OCI-LY3 (cell line): ENCODE measurements around the gene IGSF22.
"Not testable (repeated sequence)": the region's sequence is repeated elsewhere in the genome, so short reads cannot be mapped to it uniquely, and the experiment has no call there.

Experiments used
- H2AFZ ChIP-seq: fragments of 200-600, 300-600 bp; shearing (Covaris generic); 2 replicates; pipeline ENCODE4 v1.6.0; 2014; ENCODE audit warnings: antibody characterized with exemption, low read depth, low read length
- H3K27ac ChIP-seq: fragments of 200-600, 300-600 bp; sonication (generic); 2 replicates; pipeline ENCODE4 v1.5.1; 2014; ENCODE audit warnings: mild to moderate bottlenecking, low read length, moderate library complexity, mixed read lengths
- H3K27me3 ChIP-seq: fragments of 200-600, 300-600 bp; sonication (generic); 2 replicates; pipeline ENCODE4 v1.6.1; 2014; ENCODE audit warnings: low read depth, low read length, mixed read lengths
- H3K36me3 ChIP-seq: fragments of 200-600, 300-600 bp; sonication (generic); replicated peaks from 2 replicates; pipeline ENCODE3; 2014; ENCODE audit warnings: low read depth, low read length, mixed read lengths
- H3K4me1 ChIP-seq: fragments of 300-600, 200-600 bp; sonication (generic); 2 replicates; pipeline ENCODE4 v1.6.1; 2014; ENCODE audit warnings: low read length, mixed read lengths
- H3K4me2 ChIP-seq: fragments of 200-600, 300-600 bp; sonication (generic); 2 replicates; pipeline ENCODE4 v1.6.1; 2014; ENCODE audit warnings: low read length, mixed read lengths
- H3K4me3 ChIP-seq: fragments of 300-600, 200-600 bp; sonication (generic); 2 replicates; pipeline ENCODE4 v1.5.1; 2014; ENCODE audit warnings: antibody characterized with exemption, mild to moderate bottlenecking, low read length, moderate library complexity
- H3K79me2 ChIP-seq: fragments of 300-600, 200-600 bp; shearing (Covaris generic); 2 replicates; pipeline ENCODE4 v1.6.1; 2014; ENCODE audit warnings: mild to moderate bottlenecking, low read length, mixed read lengths
- H3K9ac ChIP-seq: fragments of 300-600, 200-600 bp; shearing (Covaris generic); 2 replicates; pipeline ENCODE4 v1.6.0; 2014; ENCODE audit warnings: mild to moderate bottlenecking, low read length, moderate library complexity
- H3K9me3 ChIP-seq: fragments of 200-600, 300-600 bp; shearing (Covaris generic); 2 replicates; pipeline ENCODE4 v1.6.1; 2014; ENCODE audit warnings: low read length, mixed read lengths; ENCODE audit not compliant: insufficient read depth
- H4K20me1 ChIP-seq: fragments of 200-600, 300-600 bp; sonication (generic); 2 replicates; pipeline ENCODE4 v1.6.1; 2016; ENCODE audit warnings: low read length, mixed read lengths; ENCODE audit not compliant: insufficient read depth
- EZH2phosphoT487 ChIP-seq: fragments of 200-600 bp; shearing (Covaris generic); IDR thresholded peaks from 2 replicates; pipeline ENCODE4 v1.6.1; 2018; ENCODE audit warnings: antibody characterized with exemption, mixed run types, low read depth
- TF ChIP-seq, protein P1 (sequence below): fragments of 200-600, 300-600 bp; sonication (generic); IDR thresholded peaks from 2 replicates; pipeline ENCODE4 v1.5.1; 2014; ENCODE audit warnings: antibody characterized with exemption, low read length, low read depth

Gene IGSF22

DNA sequence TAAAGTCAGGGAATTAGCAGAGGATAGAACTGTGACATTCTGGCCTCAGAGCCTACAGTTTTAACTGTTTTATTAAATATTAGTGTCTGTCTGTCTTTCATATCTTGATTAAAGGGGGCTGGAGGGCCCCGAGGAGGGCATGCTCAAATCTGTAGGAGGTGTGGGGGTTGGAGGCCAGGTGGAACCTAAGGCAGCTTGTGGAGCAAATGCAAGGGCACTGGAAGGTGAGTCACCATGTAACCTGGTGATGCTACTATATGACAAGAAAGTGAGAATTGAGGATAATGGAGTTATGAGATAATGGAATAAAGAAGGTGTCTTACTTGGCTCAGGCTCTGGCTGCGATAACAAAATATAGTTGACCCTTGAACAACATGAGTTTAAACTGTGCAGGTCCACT, 54.7 kb downstream of the IGSF22 start:
- Histone ChIP-seq H3K27ac (no peak overlapping the region), H4K20me1 (no peaks in the 10 kb centered on the region), H3K36me3 (no peaks in the 10 kb centered on the region), H3K4me1 (peaks cover 20% of the 10 kb centered on the region), H2AFZ (no peak overlapping the region), H3K4me2 (no peak overlapping the region), H3K27me3 (peaks cover 6% of the 10 kb centered on the region; the same call in 1 of the 2 replicates), H3K9me3 (no peaks in the 10 kb centered on the region), H3K79me2 (no peaks in the 10 kb centered on the region), H3K9ac (no peak overlapping the region), H3K4me3 (no peak overlapping the region)
- TF ChIP-seq, protein P1, sequence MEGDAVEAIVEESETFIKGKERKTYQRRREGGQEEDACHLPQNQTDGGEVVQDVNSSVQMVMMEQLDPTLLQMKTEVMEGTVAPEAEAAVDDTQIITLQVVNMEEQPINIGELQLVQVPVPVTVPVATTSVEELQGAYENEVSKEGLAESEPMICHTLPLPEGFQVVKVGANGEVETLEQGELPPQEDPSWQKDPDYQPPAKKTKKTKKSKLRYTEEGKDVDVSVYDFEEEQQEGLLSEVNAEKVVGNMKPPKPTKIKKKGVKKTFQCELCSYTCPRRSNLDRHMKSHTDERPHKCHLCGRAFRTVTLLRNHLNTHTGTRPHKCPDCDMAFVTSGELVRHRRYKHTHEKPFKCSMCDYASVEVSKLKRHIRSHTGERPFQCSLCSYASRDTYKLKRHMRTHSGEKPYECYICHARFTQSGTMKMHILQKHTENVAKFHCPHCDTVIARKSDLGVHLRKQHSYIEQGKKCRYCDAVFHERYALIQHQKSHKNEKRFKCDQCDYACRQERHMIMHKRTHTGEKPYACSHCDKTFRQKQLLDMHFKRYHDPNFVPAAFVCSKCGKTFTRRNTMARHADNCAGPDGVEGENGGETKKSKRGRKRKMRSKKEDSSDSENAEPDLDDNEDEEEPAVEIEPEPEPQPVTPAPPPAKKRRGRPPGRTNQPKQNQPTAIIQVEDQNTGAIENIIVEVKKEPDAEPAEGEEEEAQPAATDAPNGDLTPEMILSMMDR, result no peak
- no peak for TF ChIP-seq EZH2phosphoT487

DNA sequence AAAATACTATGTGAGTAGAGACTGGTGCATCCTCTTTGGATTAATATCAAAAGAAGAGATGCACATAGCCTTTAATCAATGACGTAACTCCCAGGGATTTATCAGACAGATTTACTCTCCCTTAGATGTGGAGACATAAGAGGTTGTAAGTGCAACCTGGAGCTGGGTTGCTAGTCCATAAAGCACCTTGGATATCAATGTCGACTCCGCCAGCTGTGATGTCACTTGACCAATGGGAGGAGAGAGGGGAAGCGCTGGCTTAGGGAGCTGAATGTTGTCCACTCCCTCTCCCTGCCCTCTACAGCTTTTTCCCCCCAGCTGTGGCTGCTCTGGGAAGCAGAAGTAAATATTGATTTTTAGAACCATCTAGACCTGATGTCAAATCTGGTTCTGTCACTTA, 56.3 kb downstream of the IGSF22 start:
- Histone ChIP-seq H3K9ac (no peak overlapping the region), H3K4me3 (no peak overlapping the region), H3K27me3 (peaks cover 18% of the 10 kb centered on the region), H3K79me2 (no peaks in the 10 kb centered on the region), H3K36me3 (no peaks in the 10 kb centered on the region), H3K9me3 (no peaks in the 10 kb centered on the region), H2AFZ (no peak overlapping the region), H3K4me2 (no peak overlapping the region), H3K4me1 (peaks cover 20% of the 10 kb centered on the region), H3K27ac (no peak overlapping the region), H4K20me1 (no peaks in the 10 kb centered on the region)
- TF ChIP-seq EZH2phosphoT487, result no peak
- TF ChIP-seq, protein P1, result no peak

DNA sequence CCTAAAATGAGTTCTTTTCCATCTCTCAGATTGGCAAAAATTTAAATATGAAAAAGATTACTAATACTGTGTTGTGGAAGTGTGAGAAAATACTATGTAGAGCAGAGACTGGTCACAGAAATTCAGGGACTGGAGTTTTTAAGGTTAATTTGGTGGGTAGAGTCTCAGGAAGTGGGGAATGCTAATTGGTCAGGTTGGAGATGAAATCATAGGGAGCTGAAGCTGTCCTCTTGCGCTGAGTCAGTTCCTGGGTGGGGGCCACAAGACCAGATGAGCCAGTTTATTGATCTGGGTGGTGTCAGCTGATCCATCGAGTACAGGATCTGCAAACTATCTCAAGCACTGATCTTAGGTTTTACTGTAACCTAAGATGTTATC, 56.8 kb downstream of the IGSF22 start:
- H3K27ac ChIP-seq, result no peak overlapping the region
- H3K36me3 ChIP-seq, result no peaks in the 10 kb centered on the region
- H3K27me3 ChIP-seq, result peaks cover 18% of the 10 kb centered on the region
- H3K9me3 ChIP-seq, result no peaks in the 10 kb centered on the region
- H2AFZ ChIP-seq, result no peak overlapping the region
- H3K4me3 ChIP-seq, result no peak overlapping the region
- H3K4me2 ChIP-seq, result no peak overlapping the region
- H3K4me1 ChIP-seq, result peaks cover 20% of the 10 kb centered on the region
- no peak overlapping the region for H3K9ac ChIP-seq
- no peaks in the 10 kb centered on the region for H4K20me1 ChIP-seq
- no peaks in the 10 kb centered on the region for H3K79me2 ChIP-seq
- no peak for TF ChIP-seq EZH2phosphoT487
- TF ChIP-seq, protein P1, result no peak

DNA sequence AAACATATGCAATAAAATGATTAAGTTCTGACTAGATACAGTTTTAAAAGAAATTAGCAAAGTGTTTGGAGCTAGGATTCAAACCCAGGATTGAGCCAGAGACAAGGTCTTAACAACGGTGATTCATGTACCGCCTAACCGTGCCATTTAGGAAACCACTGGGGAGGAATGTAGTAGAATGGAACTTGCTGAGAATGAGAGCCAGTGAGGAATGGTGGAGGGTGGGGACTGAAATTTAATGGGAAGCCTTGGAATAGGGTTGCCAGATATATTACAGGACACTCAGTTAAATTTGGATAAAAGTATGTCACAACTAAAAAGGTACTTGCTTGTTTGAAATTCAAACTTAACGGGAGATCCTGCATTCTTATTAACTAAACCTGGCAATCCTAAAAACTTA, 57.9 kb downstream of the IGSF22 start:
- Histone ChIP-seq H3K9ac (no peak overlapping the region), H3K79me2 (no peaks in the 10 kb centered on the region), H3K27ac (no peak overlapping the region), H2AFZ (no peak overlapping the region), H4K20me1 (no peaks in the 10 kb centered on the region), H3K9me3 (no peaks in the 10 kb centered on the region), H3K27me3 (peaks cover 18% of the 10 kb centered on the region), H3K4me1 (peaks cover 14% of the 10 kb centered on the region), H3K4me2 (no peak overlapping the region), H3K36me3 (no peaks in the 10 kb centered on the region), H3K4me3 (no peak overlapping the region)
- TF ChIP-seq, protein P1, result no peak
- TF ChIP-seq EZH2phosphoT487, result no peak

DNA sequence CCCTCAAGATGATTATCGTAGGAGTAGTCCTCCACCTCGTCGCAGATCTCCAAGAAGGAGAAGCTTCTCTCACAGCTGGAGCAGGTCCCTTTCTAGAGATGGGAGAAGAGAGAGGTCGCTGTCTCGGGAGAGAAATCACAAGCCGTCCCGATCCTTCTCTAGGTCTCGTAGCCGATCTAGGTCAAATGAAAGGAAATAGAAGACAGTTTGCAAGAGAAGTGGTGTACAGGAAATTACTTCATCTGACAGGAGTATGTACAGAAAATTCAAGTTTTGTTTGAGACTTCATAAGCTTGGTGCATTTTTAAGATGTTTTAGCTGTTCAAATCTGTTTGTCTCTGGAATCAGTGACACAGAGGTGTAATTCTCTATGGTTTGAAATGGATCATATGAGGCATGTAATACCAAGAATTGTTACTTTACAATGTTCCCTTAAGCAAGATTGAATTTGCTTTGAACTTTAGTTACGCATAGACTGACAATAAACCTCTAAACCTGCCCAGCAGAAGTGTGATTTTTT, 60.6 kb downstream of the IGSF22 start:
- not testable (repeated sequence) for H3K4me3 ChIP-seq, H3K79me2 ChIP-seq, H3K27ac ChIP-seq, H3K9me3 ChIP-seq, H3K9ac ChIP-seq, H2AFZ ChIP-seq, H4K20me1 ChIP-seq, H3K4me2 ChIP-seq, H3K36me3 ChIP-seq
- Histone ChIP-seq H3K27me3 (peaks cover 18% of the 10 kb centered on the region), H3K4me1 (peaks cover 13% of the 10 kb centered on the region)
